Natural killer cell (primary cell): ENCODE measurements around the gene NPEPPS. TPM values are rescaled to one million over a fixed set of nuclear protein-coding genes. Genes with fewer than 3 reads are reported as not detected.
"Not testable (repeated sequence)": the region's sequence is repeated elsewhere in the genome, so short reads cannot be mapped to it uniquely, and the experiment has no call there.

Experiments used
- ATAC-seq, 3 donors: fragments of 150-1000 bp in 2 of 3; fragments of 200-7000 bp in 1 of 3; cut with Tn5 transposase; 1 replicate in 1 of 3; 2 replicates in 2 of 3; pipeline ENCODE4 v1.10.0; 2021; ENCODE audit warnings: mild to moderate bottlenecking in 2 of 3, moderate library complexity in 2 of 3
- DNase-seq, 2 donors: peaks; one replicate each; pipeline versions ENCODE4 v3.0.0 to v3.0.0-alpha.2; 2013 to 2021; ENCODE audit warnings: mixed read lengths in 1 of 2
- H3K27ac ChIP-seq: one replicate; pipeline ENCODE4 v1.5.1; 2013; ENCODE audit warnings: mild to moderate bottlenecking, low read length
- H3K27me3 ChIP-seq: one replicate; pipeline ENCODE4 v1.6.1; 2013; ENCODE audit warnings: low read length; ENCODE audit not compliant: control insufficient read depth, insufficient read depth
- H3K36me3 ChIP-seq: one replicate; pipeline ENCODE4 v1.6.1; 2013; ENCODE audit warnings: low read length; ENCODE audit not compliant: control insufficient read depth, insufficient read depth
- H3K4me1 ChIP-seq: one replicate; pipeline ENCODE4 v1.6.1; 2013; ENCODE audit warnings: low read length; ENCODE audit not compliant: control insufficient read depth, insufficient read depth
- H3K4me3 ChIP-seq: one replicate; pipeline ENCODE4 v1.5.1; 2013; ENCODE audit warnings: low read length
- H3K9me3 ChIP-seq: one replicate; pipeline ENCODE4 v1.6.1; 2013; ENCODE audit warnings: low read length; ENCODE audit not compliant: control insufficient read depth, insufficient read depth
- H3K27ac Mint-ChIP-seq, 2 donors: one replicate each; pipeline ENCODE4 v1.8.0; 2022; ENCODE audit warnings: mild to moderate bottlenecking in 2 of 2, mixed read lengths in 2 of 2, moderate library complexity in 1 of 2
- H3K27me3 Mint-ChIP-seq, 2 donors: one replicate each; pipeline ENCODE4 v1.8.0; 2022; ENCODE audit warnings: low read depth in 2 of 2, mixed read lengths in 2 of 2
- H3K36me3 Mint-ChIP-seq: one replicate; pipeline ENCODE4 v1.8.0; 2022; ENCODE audit warnings: mixed read lengths
- H3K4me1 Mint-ChIP-seq, 2 donors: one replicate each; pipeline ENCODE4 v1.8.0; 2022; ENCODE audit warnings: mixed read lengths in 2 of 2
- H3K4me3 Mint-ChIP-seq: one replicate; pipeline ENCODE4 v1.8.0; 2022; ENCODE audit warnings: mild to moderate bottlenecking, moderate library complexity, mixed read lengths
- H3K9me3 Mint-ChIP-seq, 2 donors: one replicate each; pipeline ENCODE4 v1.8.0; 2022; ENCODE audit warnings: mixed read lengths in 2 of 2
- WGBS: methylation state at CpG from one replicate; pipeline ENCODE4 v1.1.7; 2013; ENCODE audit warnings: missing lambda C conversion rate; ENCODE audit not compliant: insufficient coverage; 5-methylcytosine and 5-hydroxymethylcytosine counted together
- intact Hi-C: fragments of 100-400 bp; cut with micrococcal nuclease; formaldehyde crosslinking; loops from one replicate; pipeline ENCODE4 v1.14.2; 2022
- total RNA-seq, 4 donors: library from RNA; stranded (reverse); fragments of 120-200 nt in 1 of 4; gene quantifications; one replicate each; pipeline versions ENCODE4 v1.2.3 to v1.2.4, GENCODE V29; 2013 to 2022

NPEPPS gene, protein sequence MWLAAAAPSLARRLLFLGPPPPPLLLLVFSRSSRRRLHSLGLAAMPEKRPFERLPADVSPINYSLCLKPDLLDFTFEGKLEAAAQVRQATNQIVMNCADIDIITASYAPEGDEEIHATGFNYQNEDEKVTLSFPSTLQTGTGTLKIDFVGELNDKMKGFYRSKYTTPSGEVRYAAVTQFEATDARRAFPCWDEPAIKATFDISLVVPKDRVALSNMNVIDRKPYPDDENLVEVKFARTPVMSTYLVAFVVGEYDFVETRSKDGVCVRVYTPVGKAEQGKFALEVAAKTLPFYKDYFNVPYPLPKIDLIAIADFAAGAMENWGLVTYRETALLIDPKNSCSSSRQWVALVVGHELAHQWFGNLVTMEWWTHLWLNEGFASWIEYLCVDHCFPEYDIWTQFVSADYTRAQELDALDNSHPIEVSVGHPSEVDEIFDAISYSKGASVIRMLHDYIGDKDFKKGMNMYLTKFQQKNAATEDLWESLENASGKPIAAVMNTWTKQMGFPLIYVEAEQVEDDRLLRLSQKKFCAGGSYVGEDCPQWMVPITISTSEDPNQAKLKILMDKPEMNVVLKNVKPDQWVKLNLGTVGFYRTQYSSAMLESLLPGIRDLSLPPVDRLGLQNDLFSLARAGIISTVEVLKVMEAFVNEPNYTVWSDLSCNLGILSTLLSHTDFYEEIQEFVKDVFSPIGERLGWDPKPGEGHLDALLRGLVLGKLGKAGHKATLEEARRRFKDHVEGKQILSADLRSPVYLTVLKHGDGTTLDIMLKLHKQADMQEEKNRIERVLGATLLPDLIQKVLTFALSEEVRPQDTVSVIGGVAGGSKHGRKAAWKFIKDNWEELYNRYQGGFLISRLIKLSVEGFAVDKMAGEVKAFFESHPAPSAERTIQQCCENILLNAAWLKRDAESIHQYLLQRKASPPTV
- 100 to 1,000 TPM; 139 to 168 (median 153) TPM for total RNA-seq
- 117 TPM for total RNA-seq (2013)

DNA sequence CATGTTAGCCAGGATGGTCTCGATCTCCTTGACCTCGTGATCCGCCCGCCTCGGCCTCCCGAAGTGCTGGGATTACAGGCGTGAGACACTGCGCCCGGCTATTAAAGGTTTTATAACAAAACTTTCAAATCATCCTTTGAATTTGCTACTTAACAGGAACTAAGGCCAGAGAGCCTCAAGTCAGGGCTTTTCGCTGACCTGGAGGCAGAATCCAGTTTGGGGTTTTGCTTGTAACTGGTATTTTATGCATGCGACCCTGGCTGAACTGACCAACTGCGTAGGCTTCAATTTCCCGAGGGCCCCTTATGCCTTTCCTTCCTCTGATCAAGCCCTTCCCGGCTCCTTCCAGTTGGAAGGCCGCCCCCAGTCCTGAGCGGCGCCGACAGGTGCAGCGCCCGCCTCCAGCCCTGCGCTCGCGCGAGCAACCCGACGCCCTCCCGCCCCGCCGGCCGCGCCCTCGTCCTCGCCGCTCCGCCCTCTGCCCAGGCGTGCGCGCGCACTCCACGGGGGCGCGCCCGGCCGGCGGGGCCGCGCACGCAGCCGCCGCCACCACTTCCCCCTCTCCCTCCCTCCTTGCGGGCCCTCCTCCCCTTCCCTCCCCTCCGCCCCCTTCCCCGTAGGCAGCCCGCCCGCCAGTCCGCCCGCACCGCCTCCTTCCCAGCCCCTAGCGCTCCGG lies at the start of gene NPEPPS:
Gene NPEPPS (plus strand): TSS at position 552 of the 676 bp plus-strand sequence. CDS start 193 bp downstream, outside the sequence.
- intact Hi-C loops, H3K9me3 Mint-ChIP-seq, H3K27me3 Mint-ChIP-seq, H3K9me3 ChIP-seq, H3K27me3 ChIP-seq, H3K36me3 ChIP-seq, H3K36me3 Mint-ChIP-seq: not testable (repeated sequence)
- Mint-ChIP-seq H3K4me1 (peaks cover 7 to 16% of the 10 kb centered on the region in 2 donors), H3K4me3 (peak within 1 kb of the TSS; percentile 90), H3K27ac (peak within 1 kb of the TSS; percentile 79 to 91)
- WGBS: 16% methylated on average over 51 of the region's 60 CpGs
- ATAC-seq (peak; percentile 76 to 93 (median 81)), DNase-seq (peak; percentile 75 to 92)
- Histone ChIP-seq H3K27ac (peak within 1 kb of the TSS; percentile 59), H3K4me1 (peaks cover 12% of the 10 kb centered on the region), H3K4me3 (peak within 1 kb of the TSS; percentile 38)

GRCh38 chr17:47491841-47492212 lies 39.1 kb upstream of the NPEPPS start:
- H3K4me1 Mint-ChIP-seq: peaks cover 11 to 12% of the 10 kb centered on the region in 2 donors
- H3K36me3 Mint-ChIP-seq, H3K27me3 Mint-ChIP-seq, H3K9me3 Mint-ChIP-seq, ATAC-seq, H3K27me3 ChIP-seq, H3K9me3 ChIP-seq, H3K36me3 ChIP-seq, intact Hi-C loops, H3K4me1 ChIP-seq: not testable (repeated sequence)
- peak overlapping the region; percentile 92 to 95 for H3K27ac Mint-ChIP-seq
- Histone ChIP-seq H3K4me3 (peak overlapping the region; percentile 65), H3K27ac (peak overlapping the region; percentile 84)
- DNase-seq: peak in 1 of 2 donors; percentile 22
- 9% methylated on average over 12 of the region's 15 CpGs for WGBS
- peak overlapping the region; percentile 90 for H3K4me3 Mint-ChIP-seq

DNA sequence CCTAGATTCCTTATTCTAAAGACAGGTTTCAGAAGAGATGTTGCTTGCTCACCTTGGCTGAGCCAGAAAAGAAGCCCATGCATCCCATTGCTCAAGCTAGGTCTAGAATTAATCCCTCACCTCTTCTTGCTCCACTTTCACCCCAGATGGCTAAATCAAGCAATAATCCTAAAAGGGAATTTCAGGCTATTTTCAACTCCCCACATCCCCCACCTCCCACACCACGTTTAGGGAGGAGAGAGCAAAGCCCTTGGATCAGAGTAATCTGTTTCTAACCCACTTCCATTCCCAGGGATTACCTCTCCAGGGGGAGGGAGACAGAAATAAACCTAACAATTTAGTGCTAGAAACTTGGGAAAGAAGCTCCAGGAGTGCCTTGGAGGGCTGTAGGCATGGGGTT lies 31.8 kb upstream of the NPEPPS start:
- H3K9me3 Mint-ChIP-seq, H3K27me3 Mint-ChIP-seq, H3K4me1 ChIP-seq, H3K9me3 ChIP-seq, DNase-seq, H3K4me3 ChIP-seq, H3K27ac Mint-ChIP-seq, H3K27ac ChIP-seq, H3K4me1 Mint-ChIP-seq, H3K36me3 Mint-ChIP-seq, intact Hi-C loops, ATAC-seq, H3K36me3 ChIP-seq, H3K4me3 Mint-ChIP-seq, H3K27me3 ChIP-seq: not testable (repeated sequence)
- no CpG with 5 or more reads among the region's 1 CpG for WGBS

- H3K36me3 ChIP-seq, H3K36me3 Mint-ChIP-seq, H3K9me3 Mint-ChIP-seq, H3K4me3 Mint-ChIP-seq, intact Hi-C loops, H3K27ac ChIP-seq, ATAC-seq, H3K4me1 Mint-ChIP-seq, H3K27me3 Mint-ChIP-seq, DNase-seq, H3K9me3 ChIP-seq, H3K27me3 ChIP-seq, H3K4me3 ChIP-seq, H3K27ac Mint-ChIP-seq, H3K4me1 ChIP-seq: not testable (repeated sequence)
- 88% methylated on average over 4 of the region's 4 CpGs for WGBS
Measured at GRCh38 chr17:47499494-47499893, 31.4 kb upstream of the NPEPPS start.

DNA sequence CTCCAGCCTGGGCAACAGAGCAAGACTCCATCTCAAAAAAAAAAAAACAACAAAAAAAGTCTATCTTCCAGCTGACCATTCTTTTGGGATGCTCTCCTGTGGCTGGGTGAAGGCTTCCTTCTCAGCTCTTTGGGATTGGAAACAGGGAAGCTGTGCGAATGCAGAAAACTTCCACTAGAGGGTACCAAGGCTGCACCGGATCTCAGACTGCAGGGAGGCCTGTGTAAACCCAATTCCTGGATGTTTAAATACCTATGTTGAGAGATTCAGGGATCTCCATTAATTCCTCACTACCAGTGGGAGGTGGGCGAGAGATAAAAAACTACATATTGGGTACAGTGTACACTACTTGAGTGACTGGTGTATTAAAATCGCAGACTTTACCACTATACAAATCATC lies 30.3 kb upstream of the NPEPPS start:
- H3K27ac ChIP-seq, H3K4me3 ChIP-seq, H3K27me3 ChIP-seq, H3K36me3 Mint-ChIP-seq, H3K27me3 Mint-ChIP-seq, intact Hi-C loops, H3K27ac Mint-ChIP-seq, ATAC-seq, H3K9me3 Mint-ChIP-seq, H3K4me3 Mint-ChIP-seq, H3K36me3 ChIP-seq, H3K9me3 ChIP-seq, H3K4me1 Mint-ChIP-seq, H3K4me1 ChIP-seq: not testable (repeated sequence)
- WGBS: no CpG with 5 or more reads among the region's 4 CpGs
- DNase-seq: peak in 1 of 2 donors; percentile 2

DNA sequence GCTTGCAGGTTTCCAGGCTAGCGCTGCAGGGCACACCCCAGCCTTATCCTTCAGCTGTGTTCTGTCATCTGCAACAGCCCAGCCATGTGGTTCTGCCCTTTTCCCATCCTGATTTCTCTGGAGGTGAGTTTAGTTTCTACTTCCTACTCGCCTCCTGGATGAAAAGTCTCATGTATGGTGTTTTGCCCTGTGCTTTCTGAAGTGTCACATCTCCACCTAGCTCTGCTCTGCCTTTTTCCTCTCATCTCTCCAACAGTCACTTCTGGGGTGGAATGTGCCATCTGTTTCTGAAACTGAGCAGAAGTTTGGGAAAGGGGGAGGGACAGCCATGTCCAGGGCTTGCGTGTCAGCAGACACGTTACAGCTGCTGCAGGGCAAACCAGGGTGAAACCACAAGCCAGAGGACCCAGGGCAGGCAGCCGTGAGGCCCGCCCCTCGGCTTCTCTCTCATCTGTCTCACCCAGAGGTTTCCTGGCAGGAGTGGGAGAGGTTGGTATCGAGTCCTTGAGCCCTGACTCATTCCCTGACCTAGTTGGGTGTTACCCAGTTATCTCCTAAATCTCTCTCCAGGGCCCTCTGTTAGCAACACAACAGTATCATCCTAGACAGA lies 28.7 kb upstream of the NPEPPS start:
- H3K36me3 Mint-ChIP-seq, H3K27ac Mint-ChIP-seq, intact Hi-C loops, H3K9me3 ChIP-seq, H3K4me3 Mint-ChIP-seq, H3K27me3 ChIP-seq, H3K4me3 ChIP-seq, H3K9me3 Mint-ChIP-seq, H3K27me3 Mint-ChIP-seq, H3K36me3 ChIP-seq, H3K27ac ChIP-seq, H3K4me1 ChIP-seq, H3K4me1 Mint-ChIP-seq: not testable (repeated sequence)
- DNase-seq: peak in 1 of 2 donors; percentile 15
- 88% methylated on average over 1 of the region's 8 CpGs for WGBS
- peak; percentile 56 to 84 (median 77) for ATAC-seq

- H3K27me3 Mint-ChIP-seq, intact Hi-C loops, H3K4me1 ChIP-seq, H3K9me3 ChIP-seq, H3K4me3 Mint-ChIP-seq, H3K36me3 ChIP-seq, H3K27ac ChIP-seq, H3K4me1 Mint-ChIP-seq, H3K4me3 ChIP-seq, H3K27me3 ChIP-seq, H3K9me3 Mint-ChIP-seq, H3K27ac Mint-ChIP-seq, H3K36me3 Mint-ChIP-seq: not testable (repeated sequence)
- 69% methylated on average over 2 of the region's 2 CpGs for WGBS
- DNase-seq (peak in 1 of 2 donors; percentile 20), ATAC-seq (peak in 2 of 3 donors; percentile 38 to 42)
Measured at GRCh38 chr17:47502776-47503455, 28.0 kb upstream of the NPEPPS start.
